OCI-LY7 (cell line): ENCODE data around the gene PRIMPOL.

Experiments
- CTCF ChIP-seq: fragments of 200-600 bp; sonication (generic); conservative IDR thresholded peaks from 2 replicates; pipeline ENCODE4 v1.5.1; 2014; ENCODE audit warnings: mild to moderate bottlenecking, antibody characterized with exemption, low read length, moderate library complexity, mixed read lengths
- EZH2phosphoT487 ChIP-seq: fragments of 200-600 bp; sonication (generic); IDR thresholded peaks from 2 replicates; pipeline ENCODE4 v1.6.1; 2018; ENCODE audit warnings: low read depth, borderline replicate concordance, mild to moderate bottlenecking, mixed run types, antibody characterized with exemption, low read length, moderate library complexity, mixed read lengths

GRCh38 chr4:184648313-184649025 lies 1.1 kb upstream of the PRIMPOL start:
- TF ChIP-seq CTCF (no peak), EZH2phosphoT487 (no peak)
